AG04450 (cell line): Measurements from ENCODE around the gene RAP1GAP. TPM values are rescaled to one million over a fixed set of nuclear protein-coding genes. Genes with fewer than 3 reads are reported as not detected.

ENCODE experiments used
- CTCF ChIA-PET: fragments of 300-600, 350-600 bp; formaldehyde crosslinking; extraction: SDS; loops from one replicate; lab custom pipeline; 2022; ENCODE audit warnings: antibody characterized with exemption, inconsistent platforms; lab: Charles Lee
- POLR2A ChIA-PET: fragments of 350-600 bp; formaldehyde crosslinking; extraction: SDS; loops from one replicate; lab custom pipeline; 2021; ENCODE audit warnings: antibody characterized with exemption, inconsistent platforms; lab: Yijun Ruan, JAX
- DNase-seq: peaks from one replicate; pipeline ENCODE4 v3.0.0-alpha.2; 2011; ENCODE audit warnings: low read depth, low spot score
- H3K27ac ChIP-seq: one replicate; pipeline ENCODE4 v1.5.1; 2012; ENCODE audit warnings: low read depth, low read length, control low read depth
- H3K27me3 ChIP-seq: one replicate; pipeline ENCODE4 v1.6.0; 2012; ENCODE audit warnings: low read length; ENCODE audit not compliant: control insufficient read depth, insufficient read depth
- H3K4me3 ChIP-seq: 2 replicates; pipeline ENCODE4 v1.5.1; 2011; ENCODE audit warnings: mild to moderate bottlenecking, low read depth, low read length, control low read depth
- H3K9me3 ChIP-seq: 2 replicates; pipeline ENCODE4 v1.5.1; 2012; ENCODE audit warnings: low read length; ENCODE audit not compliant: control insufficient read depth, insufficient read depth
- CTCF ChIP-seq: IDR thresholded peaks from 2 replicates; pipeline ENCODE4 v1.5.1; 2011; ENCODE audit warnings: low read depth, low read length, control low read depth, inconsistent platforms
- polyA plus RNA-seq: library from polyadenylated mRNA; depleted of rRNA; stranded (reverse); fragments of >200 nt; gene quantifications from 2 replicates; pipeline ENCODE4 v1.2.3, GENCODE V29; 2011

Gene RAP1GAP
- polyA plus RNA-seq, 1 experiment, result 0.14 TPM

DNA sequence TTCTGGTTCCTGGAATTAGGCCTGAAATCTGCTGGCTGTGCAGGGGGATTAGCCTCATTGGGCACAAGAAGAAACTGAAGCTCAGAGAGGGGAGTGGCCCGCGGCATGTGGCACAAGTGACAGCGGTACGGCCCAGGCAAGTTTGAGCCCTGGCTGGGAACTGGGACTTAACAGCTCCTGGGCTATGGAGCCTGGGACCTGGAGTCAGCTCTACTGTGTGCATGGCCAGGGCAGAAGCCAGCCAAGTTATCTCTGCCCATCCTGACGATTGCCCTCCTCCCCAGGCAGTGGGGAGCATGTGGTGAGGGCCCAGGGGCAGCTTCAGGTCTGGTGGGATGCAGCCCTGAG is 98.7 kb downstream of the RAP1GAP start:
- Histone ChIP-seq H3K4me3 (no peak overlapping the region), H3K9me3 (no peaks in the 10 kb centered on the region; the same call in 1 of the 2 replicates), H3K27ac (no peak overlapping the region), H3K27me3 (no peaks in the 10 kb centered on the region)
- DNase-seq, result no peak
- TF ChIP-seq CTCF, result no peak
- POLR2A ChIA-PET, result no interaction called here
- CTCF ChIA-PET, result interaction anchor here (0.7 kb wide), 1 partner anchor 193 kb away, joined by 4 read pairs; no protein-coding TSS in a partner anchor

- ChIA-PET POLR2A (no interaction called here), CTCF (no interaction called here)
- Histone ChIP-seq H3K27me3 (no peaks in the 10 kb centered on the region), H3K9me3 (no peaks in the 10 kb centered on the region; the same call in 1 of the 2 replicates), H3K4me3 (no peak overlapping the region), H3K27ac (no peak overlapping the region)
- TF ChIP-seq CTCF, result no peak
- DNase-seq, result no peak
Measured at GRCh38 chr1:21569820-21570527, 99.2 kb downstream of the RAP1GAP start.

GRCh38 chr1:21568809-21569385 is 100.3 kb downstream of the RAP1GAP start:
- no peak overlapping the region for H3K4me3 ChIP-seq
- H3K27ac ChIP-seq, result no peak overlapping the region
- POLR2A ChIA-PET, result no interaction called here
- H3K27me3 ChIP-seq, result no peaks in the 10 kb centered on the region
- no peak for TF ChIP-seq CTCF
- CTCF ChIA-PET, result no interaction called here
- DNase-seq, result no peak
- H3K9me3 ChIP-seq, result no peaks in the 10 kb centered on the region; the same call in 1 of the 2 replicates

- Histone ChIP-seq H3K4me3 (no peak overlapping the region), H3K9me3 (no peaks in the 10 kb centered on the region; the same call in 1 of the 2 replicates), H3K27ac (peak overlapping the region; percentile 87), H3K27me3 (no peaks in the 10 kb centered on the region)
- no peak for DNase-seq
- ChIA-PET POLR2A (interaction anchor here (0.6 to 1.0 kb wide), 2 partner anchors 15 to 56 kb away, joined by 3 read pairs; no protein-coding TSS in a partner anchor), CTCF (interaction anchor here (0.9 kb wide), 1 partner anchor 198 kb away, joined by 5 read pairs; no protein-coding TSS in a partner anchor)
- TF ChIP-seq CTCF, result no peak
Measured at GRCh38 chr1:21568006-21568746, 101.0 kb downstream of the RAP1GAP start.
